SK-N-SH (cell line): Measurements from ENCODE around the gene MFAP4. TPM values are rescaled to one million over a fixed set of nuclear protein-coding genes. Genes with fewer than 3 reads are reported as not detected.

ENCODE experiments used
- CTCF ChIA-PET: fragments of 300-600, 350-600 bp; formaldehyde crosslinking; extraction: SDS; loops from one replicate; lab custom pipeline; 2021; lab: Yijun Ruan, JAX
- POLR2A ChIA-PET: fragments of 350-600 bp; sonication (Branson Sonifier 250); formaldehyde crosslinking; extraction: SDS; loops from one replicate; lab custom pipeline; 2020; ENCODE audit warnings: antibody characterized with exemption, inconsistent platforms; lab: Yijun Ruan, JAX
- DNase-seq: peaks from one replicate; pipeline ENCODE4 v3.0.0; 2012
- H2AFZ ChIP-seq: fragments of 200-600 bp; sonication (generic); 2 replicates; pipeline ENCODE4 v1.8.1; 2016; ENCODE audit warnings: antibody characterized with exemption, mild to moderate bottlenecking, low read depth
- H3F3A ChIP-seq: fragments of 200-600 bp; sonication (generic); replicated peaks from 2 replicates; pipeline ENCODE3; 2016; ENCODE audit warnings: antibody characterized with exemption, mild to moderate bottlenecking; ENCODE audit not compliant: insufficient read depth
- H3K27ac ChIP-seq, 2 experiments: fragments of 200-500 bp in 1 of 2; fragments of 200-600 bp in 1 of 2; sonication (Bioruptor generic) in 1 of 2; sonication (generic), shearing (Covaris generic) in 1 of 2; 2 replicates each; pipeline versions ENCODE4 v1.5.1 to v1.6.1; 2014 to 2016; ENCODE audit warnings: low read depth in 2 of 2, inconsistent platforms in 1 of 2, low read length in 1 of 2, mild to moderate bottlenecking in 1 of 2, mixed read lengths in 1 of 2
- H3K27me3 ChIP-seq: fragments of 200-600 bp; sonication (generic), shearing (Covaris generic); 2 replicates; pipeline ENCODE4 v1.6.1; 2016; ENCODE audit warnings: mixed run types; ENCODE audit not compliant: insufficient read depth
- H3K36me3 ChIP-seq, 2 experiments: fragments of 200-500 bp in 1 of 2; fragments of 200-600 bp in 1 of 2; sonication (Bioruptor generic) in 1 of 2; sonication (generic) in 1 of 2; replicated peaks in 1 of 2; 2 replicates each; pipeline versions ENCODE3 to v1.5.1; 2014 to 2016; ENCODE audit warnings: low read length in 1 of 2, mild to moderate bottlenecking in 1 of 2; ENCODE audit not compliant: insufficient read depth in 2 of 2, control insufficient read depth in 1 of 2
- H3K4me1 ChIP-seq, 2 experiments: fragments of 200-500 bp in 1 of 2; fragments of 200-600 bp in 1 of 2; sonication (Bioruptor generic) in 1 of 2; sonication (generic), shearing (Covaris generic) in 1 of 2; 2 replicates each; pipeline versions ENCODE4 v1.5.1 to v1.6.1; 2014 to 2016; ENCODE audit warnings: low read depth in 1 of 2, low read length in 1 of 2, mixed run types in 1 of 2; ENCODE audit not compliant: insufficient read depth in 2 of 2, control insufficient read depth in 1 of 2
- H3K4me2 ChIP-seq: fragments of 200-600 bp; sonication (generic), shearing (Covaris generic); 2 replicates; pipeline ENCODE4 v1.6.1; 2017; ENCODE audit warnings: mixed run types
- H3K4me3 ChIP-seq, 2 experiments: fragments of 200-500 bp in 1 of 2; fragments of 200-600 bp in 1 of 2; sonication (Bioruptor generic) in 1 of 2; sonication (generic), shearing (Covaris generic) in 1 of 2; 2 replicates each; pipeline versions ENCODE4 v1.5.1 to v1.8.1; 2014 to 2016; ENCODE audit warnings: low read depth in 2 of 2, inconsistent platforms in 1 of 2, low read length in 1 of 2, mild to moderate bottlenecking in 1 of 2, mixed read lengths in 1 of 2, moderate library complexity in 1 of 2
- H3K79me2 ChIP-seq: fragments of 200-600 bp; sonication (generic); 2 replicates; pipeline ENCODE4 v1.8.1; 2017; ENCODE audit warnings: mild to moderate bottlenecking; ENCODE audit not compliant: insufficient read depth
- H3K9ac ChIP-seq: fragments of 200-600 bp; sonication (generic); 2 replicates; pipeline ENCODE4 v1.6.1; 2017; ENCODE audit warnings: mixed run types
- H3K9me2 ChIP-seq: fragments of 200-600 bp; sonication (generic); 2 replicates; pipeline ENCODE4 v1.6.1; 2017; ENCODE audit warnings: mixed run types
- H3K9me3 ChIP-seq: fragments of 200-600 bp; sonication (generic); 2 replicates; pipeline ENCODE4 v1.6.1; 2017; ENCODE audit warnings: mixed run types, mild to moderate bottlenecking, moderate library complexity
- H4K20me1 ChIP-seq: fragments of 200-600 bp; sonication (generic); 2 replicates; pipeline ENCODE4 v1.6.1; 2017; ENCODE audit warnings: mild to moderate bottlenecking, mixed run types; ENCODE audit not compliant: insufficient read depth
- ELF1 ChIP-seq: IDR thresholded peaks from 2 replicates; pipeline ENCODE4 v1.4.0; 2012
- EP300 ChIP-seq, 2 experiments: IDR thresholded peaks; 2 replicates each; pipeline versions ENCODE4 v1.4.0 to v1.6.1; 2012; ENCODE audit warnings: borderline replicate concordance in 1 of 2, low read depth in 1 of 2, low read length in 1 of 2
- EZH2phosphoT487 ChIP-seq: fragments of 200-600 bp; sonication (generic); IDR thresholded peaks from 2 replicates; pipeline ENCODE4 v1.6.1; 2017; ENCODE audit warnings: low read depth, mixed run types, mild to moderate bottlenecking, antibody characterized with exemption, moderate library complexity, borderline replicate concordance
- FOXJ3 ChIP-seq: sonication (generic); formaldehyde crosslinking; IDR thresholded peaks from 2 replicates; pipeline ENCODE4 v1.5.1; 2020; ENCODE audit warnings: mild to moderate bottlenecking, missing genetic modification reagents
- GABPA ChIP-seq: IDR thresholded peaks from 2 replicates; pipeline ENCODE4 v1.4.0; 2012; ENCODE audit warnings: low read depth, mild to moderate bottlenecking
- GATA2 ChIP-seq: sonication (generic); formaldehyde crosslinking; IDR thresholded peaks from 2 replicates; pipeline ENCODE4 v1.5.0; 2020; ENCODE audit warnings: mild to moderate bottlenecking, missing genetic modification reagents
- JUND ChIP-seq: IDR thresholded peaks from 2 replicates; pipeline ENCODE4 v1.4.0; 2012
- NFIC ChIP-seq: IDR thresholded peaks from 2 replicates; pipeline ENCODE4 v1.4.0; 2012; ENCODE audit warnings: borderline replicate concordance
- NRF1 ChIP-seq: IDR thresholded peaks from 2 replicates; pipeline ENCODE4 v1.6.1; 2012; ENCODE audit warnings: low read depth, mild to moderate bottlenecking, low read length
- RAD21 ChIP-seq: IDR thresholded peaks from 2 replicates; pipeline ENCODE4 v1.6.1; 2012; ENCODE audit warnings: mild to moderate bottlenecking, low read length
- RCOR1 ChIP-seq: fragments of 150-350 bp; IDR thresholded peaks from 2 replicates; pipeline ENCODE4 v1.6.1; 2017; ENCODE audit warnings: antibody characterized with exemption, low read length
- RFX5 ChIP-seq: IDR thresholded peaks from 2 replicates; pipeline ENCODE4 v1.6.1; 2012; ENCODE audit warnings: mild to moderate bottlenecking, improper control_type of control experiment, low read length
- RXRA ChIP-seq: IDR thresholded peaks from 2 replicates; pipeline ENCODE4 v1.4.0; 2012; ENCODE audit warnings: low read depth, mild to moderate bottlenecking, borderline replicate concordance
- TCF12 ChIP-seq: IDR thresholded peaks from 2 replicates; pipeline ENCODE4 v1.4.0; 2012
- ZBTB33 ChIP-seq: IDR thresholded peaks from 2 replicates; pipeline ENCODE4 v1.4.0; 2012; ENCODE audit warnings: low read depth, borderline replicate concordance
- WGBS: methylation state at CpG from one replicate; pipeline ENCODE4 v1.1.6; 2017; ENCODE audit warnings: low lambda C conversion rate; 5-methylcytosine and 5-hydroxymethylcytosine counted together
- polyA plus RNA-seq, 3 experiments: library from polyadenylated mRNA; depleted of rRNA; stranded (reverse); fragments of >200 nt; gene quantifications; 2 replicates each; pipeline ENCODE4 v1.2.3, GENCODE V29; 2012
- TF ChIP-seq, protein P1 (sequence below): IDR thresholded peaks from 2 replicates; pipeline ENCODE4; 2012
- TF ChIP-seq, protein P2 (sequence below): IDR thresholded peaks from 2 replicates; pipeline ENCODE4 v1.6.1; 2012; ENCODE audit warnings: mild to moderate bottlenecking, low read depth, low read length, moderate library complexity

MFAP4 gene
- polyA plus RNA-seq, 1 of the 3 experiments (the other 2 are of a cell fraction) = 120 TPM

GRCh38 chr17:19336938-19337711, 49.9 kb downstream of the MFAP4 start:
- H3K79me2 ChIP-seq = no peaks in the 10 kb centered on the region
- POLR2A ChIA-PET = interaction anchor here (0.5 kb wide), 1 partner anchor 32 kb away, joined by 3 read pairs; no protein-coding TSS in a partner anchor
- H3K36me3 ChIP-seq = peaks cover 4% of the 10 kb centered on the region in 2 experiments
- 94% methylated on average over 19 of the region's 21 CpGs for WGBS
- no peaks in the 10 kb centered on the region for H3K27me3 ChIP-seq
- no peaks in the 10 kb centered on the region for H3K9me2 ChIP-seq
- no peak overlapping the region for H3K4me3 ChIP-seq
- H4K20me1 ChIP-seq = no peaks in the 10 kb centered on the region
- H3K27ac ChIP-seq = no peak overlapping the region
- TF ChIP-seq RCOR1 = no peak
- no peak for TF ChIP-seq NFIC
- TF ChIP-seq RFX5 = no peak
- no peak for TF ChIP-seq GABPA
- no peak for TF ChIP-seq EZH2phosphoT487
- no peak for TF ChIP-seq RAD21
- no peak for TF ChIP-seq ZBTB33
- TF ChIP-seq GATA2 (CRISPR knock-in tag) = no peak
- no peak for DNase-seq
- no peak overlapping the region for H3K9ac ChIP-seq
- no peak overlapping the region for H2AFZ ChIP-seq
- CTCF ChIA-PET = interaction anchor here (0.6 to 1.5 kb wide), 7 partner anchors 9 to 110 kb away, joined by 3 to 4 read pairs (median 3); no protein-coding TSS in a partner anchor
- H3F3A ChIP-seq = no peaks in the 10 kb centered on the region
- H3K9me3 ChIP-seq = no peaks in the 10 kb centered on the region
- peaks cover 5% of the 10 kb centered on the region in 2 experiments; a peak in 2 of 4 replicates for H3K4me1 ChIP-seq
- H3K4me2 ChIP-seq = no peak overlapping the region

DNA sequence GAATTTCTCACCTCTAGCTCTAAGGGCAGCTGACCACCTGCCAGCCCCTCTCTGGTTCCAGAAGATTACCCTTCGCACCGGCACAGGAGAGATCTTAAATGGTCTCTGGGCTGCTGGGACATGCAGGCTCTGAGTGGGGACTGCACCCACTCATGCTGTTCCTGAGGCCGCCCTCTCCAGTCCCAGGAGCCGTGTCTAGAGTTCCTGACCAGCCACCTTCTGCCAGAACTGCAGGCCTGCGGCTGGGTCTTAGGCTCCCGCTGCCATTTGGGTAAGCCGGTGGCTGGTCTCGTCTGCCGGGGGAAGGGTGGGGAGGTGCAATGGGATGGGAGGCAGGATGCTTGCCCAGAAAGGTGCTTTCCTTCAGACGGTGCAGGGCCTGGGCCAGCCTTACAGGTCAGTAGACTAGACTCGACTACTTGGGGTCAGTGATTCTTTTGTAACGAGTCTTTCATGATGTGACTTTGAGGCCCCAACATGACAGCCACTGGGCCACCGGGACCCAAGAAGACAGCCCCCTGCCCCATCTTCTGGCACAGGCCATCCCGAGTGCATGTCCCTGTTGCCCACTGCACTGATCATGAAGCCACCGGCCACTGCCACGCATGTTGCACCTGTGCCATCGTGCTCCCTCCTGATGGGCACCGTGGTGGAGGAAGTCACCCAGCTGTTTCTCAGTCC, 50.9 kb downstream of the MFAP4 start:
- H3K9ac ChIP-seq = no peak overlapping the region
- H3K9me2 ChIP-seq = no peaks in the 10 kb centered on the region
- CTCF ChIA-PET = interaction anchor here (0.9 kb wide), 1 partner anchor 19 kb away, joined by 3 read pairs; no protein-coding TSS in a partner anchor
- H3K36me3 ChIP-seq = peaks cover 4 to 5% of the 10 kb centered on the region in 2 experiments
- no peak overlapping the region for H3K4me3 ChIP-seq
- H3K4me2 ChIP-seq = no peak overlapping the region
- WGBS = 87% methylated on average over 14 of the region's 18 CpGs
- DNase-seq = no peak
- H3K79me2 ChIP-seq = no peaks in the 10 kb centered on the region
- peaks cover 4% of the 10 kb centered on the region for H3F3A ChIP-seq
- H3K27me3 ChIP-seq = no peaks in the 10 kb centered on the region
- no peaks in the 10 kb centered on the region for H4K20me1 ChIP-seq
- POLR2A ChIA-PET = no interaction called here
- no peak overlapping the region for H2AFZ ChIP-seq
- H3K27ac ChIP-seq = no peak overlapping the region
- H3K4me1 ChIP-seq = peaks cover 5% of the 10 kb centered on the region in 2 experiments; a peak in 2 of 4 replicates
- no peaks in the 10 kb centered on the region for H3K9me3 ChIP-seq
- TF ChIP-seq GABPA = no peak
- TF ChIP-seq FOXJ3 (CRISPR knock-in tag) = no peak
- no peak for TF ChIP-seq ELF1
- TF ChIP-seq RFX5 = no peak
- no peak for TF ChIP-seq RXRA
- TF ChIP-seq EZH2phosphoT487 = no peak
- TF ChIP-seq, protein P1, sequence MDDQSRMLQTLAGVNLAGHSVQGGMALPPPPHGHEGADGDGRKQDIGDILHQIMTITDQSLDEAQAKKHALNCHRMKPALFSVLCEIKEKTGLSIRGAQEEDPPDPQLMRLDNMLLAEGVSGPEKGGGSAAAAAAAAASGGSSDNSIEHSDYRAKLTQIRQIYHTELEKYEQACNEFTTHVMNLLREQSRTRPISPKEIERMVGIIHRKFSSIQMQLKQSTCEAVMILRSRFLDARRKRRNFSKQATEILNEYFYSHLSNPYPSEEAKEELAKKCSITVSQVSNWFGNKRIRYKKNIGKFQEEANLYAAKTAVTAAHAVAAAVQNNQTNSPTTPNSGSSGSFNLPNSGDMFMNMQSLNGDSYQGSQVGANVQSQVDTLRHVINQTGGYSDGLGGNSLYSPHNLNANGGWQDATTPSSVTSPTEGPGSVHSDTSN = no peak
- no peak for TF ChIP-seq JUND
- TF ChIP-seq NRF1 = no peak
- TF ChIP-seq ZBTB33 = no peak
- TF ChIP-seq, protein P2, sequence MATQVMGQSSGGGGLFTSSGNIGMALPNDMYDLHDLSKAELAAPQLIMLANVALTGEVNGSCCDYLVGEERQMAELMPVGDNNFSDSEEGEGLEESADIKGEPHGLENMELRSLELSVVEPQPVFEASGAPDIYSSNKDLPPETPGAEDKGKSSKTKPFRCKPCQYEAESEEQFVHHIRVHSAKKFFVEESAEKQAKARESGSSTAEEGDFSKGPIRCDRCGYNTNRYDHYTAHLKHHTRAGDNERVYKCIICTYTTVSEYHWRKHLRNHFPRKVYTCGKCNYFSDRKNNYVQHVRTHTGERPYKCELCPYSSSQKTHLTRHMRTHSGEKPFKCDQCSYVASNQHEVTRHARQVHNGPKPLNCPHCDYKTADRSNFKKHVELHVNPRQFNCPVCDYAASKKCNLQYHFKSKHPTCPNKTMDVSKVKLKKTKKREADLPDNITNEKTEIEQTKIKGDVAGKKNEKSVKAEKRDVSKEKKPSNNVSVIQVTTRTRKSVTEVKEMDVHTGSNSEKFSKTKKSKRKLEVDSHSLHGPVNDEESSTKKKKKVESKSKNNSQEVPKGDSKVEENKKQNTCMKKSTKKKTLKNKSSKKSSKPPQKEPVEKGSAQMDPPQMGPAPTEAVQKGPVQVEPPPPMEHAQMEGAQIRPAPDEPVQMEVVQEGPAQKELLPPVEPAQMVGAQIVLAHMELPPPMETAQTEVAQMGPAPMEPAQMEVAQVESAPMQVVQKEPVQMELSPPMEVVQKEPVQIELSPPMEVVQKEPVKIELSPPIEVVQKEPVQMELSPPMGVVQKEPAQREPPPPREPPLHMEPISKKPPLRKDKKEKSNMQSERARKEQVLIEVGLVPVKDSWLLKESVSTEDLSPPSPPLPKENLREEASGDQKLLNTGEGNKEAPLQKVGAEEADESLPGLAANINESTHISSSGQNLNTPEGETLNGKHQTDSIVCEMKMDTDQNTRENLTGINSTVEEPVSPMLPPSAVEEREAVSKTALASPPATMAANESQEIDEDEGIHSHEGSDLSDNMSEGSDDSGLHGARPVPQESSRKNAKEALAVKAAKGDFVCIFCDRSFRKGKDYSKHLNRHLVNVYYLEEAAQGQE = no peak
- TF ChIP-seq TCF12 = no peak
- TF ChIP-seq EP300 (IDR thresholded peaks at IDR 0.05; ENCODE audit: borderline replicate concordance in 1 of 2, low read depth in 1 of 2, low read length in 1 of 2) = no peak
